GM12872 (cell line): ENCODE results near the gene MEX3A.

Experiments used
- TF ChIP-seq, protein P1 (sequence below): IDR thresholded peaks from 3 replicates; pipeline ENCODE4 v1.5.1; 2011; ENCODE audit warnings: low read depth, mild to moderate bottlenecking, low read length, moderate library complexity; ENCODE audit not compliant: insufficient read depth

MEX3A gene

GRCh38 chr1:156120318-156120717 lies 38.1 kb upstream of the MEX3A start:
- TF ChIP-seq, protein P1, sequence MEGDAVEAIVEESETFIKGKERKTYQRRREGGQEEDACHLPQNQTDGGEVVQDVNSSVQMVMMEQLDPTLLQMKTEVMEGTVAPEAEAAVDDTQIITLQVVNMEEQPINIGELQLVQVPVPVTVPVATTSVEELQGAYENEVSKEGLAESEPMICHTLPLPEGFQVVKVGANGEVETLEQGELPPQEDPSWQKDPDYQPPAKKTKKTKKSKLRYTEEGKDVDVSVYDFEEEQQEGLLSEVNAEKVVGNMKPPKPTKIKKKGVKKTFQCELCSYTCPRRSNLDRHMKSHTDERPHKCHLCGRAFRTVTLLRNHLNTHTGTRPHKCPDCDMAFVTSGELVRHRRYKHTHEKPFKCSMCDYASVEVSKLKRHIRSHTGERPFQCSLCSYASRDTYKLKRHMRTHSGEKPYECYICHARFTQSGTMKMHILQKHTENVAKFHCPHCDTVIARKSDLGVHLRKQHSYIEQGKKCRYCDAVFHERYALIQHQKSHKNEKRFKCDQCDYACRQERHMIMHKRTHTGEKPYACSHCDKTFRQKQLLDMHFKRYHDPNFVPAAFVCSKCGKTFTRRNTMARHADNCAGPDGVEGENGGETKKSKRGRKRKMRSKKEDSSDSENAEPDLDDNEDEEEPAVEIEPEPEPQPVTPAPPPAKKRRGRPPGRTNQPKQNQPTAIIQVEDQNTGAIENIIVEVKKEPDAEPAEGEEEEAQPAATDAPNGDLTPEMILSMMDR, result no peak

DNA sequence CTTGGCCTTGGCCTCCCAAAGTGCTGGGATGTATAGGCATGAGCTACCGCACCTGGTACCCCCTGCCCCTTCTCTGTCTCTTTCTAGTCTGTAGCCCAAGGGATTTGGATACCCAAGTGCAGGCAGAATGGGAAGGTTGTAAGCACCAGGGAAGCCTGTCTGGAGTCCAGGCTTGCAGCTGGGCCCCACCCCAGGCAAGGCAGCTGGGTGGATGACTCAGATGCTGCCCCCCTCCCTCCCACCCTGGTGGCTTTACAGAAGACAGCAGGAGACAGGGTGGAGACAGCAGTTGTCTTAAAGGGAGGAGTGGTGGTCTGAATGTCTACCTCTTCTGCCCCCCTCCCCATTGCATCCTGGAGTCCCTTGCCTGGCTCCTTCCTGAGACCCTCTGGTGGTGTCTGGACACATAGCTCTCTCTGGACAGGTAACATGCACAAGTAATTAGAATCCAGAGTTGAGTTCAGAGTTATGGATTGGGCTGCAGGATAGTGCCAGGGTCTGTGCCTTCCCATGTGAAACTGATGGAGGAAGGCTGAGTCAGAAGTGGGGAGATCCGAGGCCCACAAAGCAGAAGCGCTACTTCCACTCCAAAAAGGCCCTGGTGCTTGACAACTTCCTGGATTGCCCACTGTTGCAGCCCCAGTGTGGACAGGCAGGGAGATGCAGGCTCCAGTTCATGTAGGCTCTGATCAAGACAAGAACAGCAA lies 37.4 kb upstream of the MEX3A start:
- TF ChIP-seq, protein P1, result peak; percentile 24; the same call in 1 of the 3 replicates

DNA sequence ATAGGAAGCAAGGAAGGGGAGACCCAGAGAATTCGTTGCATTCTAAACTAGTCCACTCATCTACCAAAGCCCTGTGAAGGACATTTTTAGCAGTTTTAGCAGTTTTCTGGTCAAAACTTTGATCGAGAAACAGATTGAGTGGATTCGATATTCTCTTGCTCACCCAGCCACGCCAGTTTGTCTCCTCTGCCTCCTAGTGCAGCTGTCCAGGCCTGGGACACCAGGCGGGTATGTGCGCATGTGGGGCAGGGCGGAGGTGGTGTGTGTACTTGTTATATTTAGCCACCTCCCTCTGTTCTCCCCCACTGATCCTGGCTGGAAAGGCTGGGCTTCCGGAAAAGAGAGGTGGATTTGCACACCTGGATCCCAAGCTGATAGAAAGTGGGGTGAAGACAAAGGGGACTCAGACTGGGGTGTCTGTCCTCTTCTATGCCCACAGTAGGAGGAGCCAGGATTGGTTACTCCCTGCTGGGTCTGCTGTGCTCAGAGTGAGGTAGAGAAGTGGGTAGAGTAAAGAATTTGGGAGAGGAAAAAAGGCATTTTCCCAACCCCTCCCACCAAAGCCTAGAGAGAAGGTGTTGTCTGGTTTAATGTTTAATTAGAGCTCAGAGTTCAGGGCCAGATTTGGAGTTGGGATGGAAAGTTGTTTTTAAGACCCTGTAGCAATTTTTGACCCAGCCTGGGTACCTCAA lies 36.1 kb upstream of the MEX3A start:
- TF ChIP-seq, protein P1, result no peak

GRCh38 chr1:156117414-156118176 lies 35.3 kb upstream of the MEX3A start:
- TF ChIP-seq, protein P1, result no peak

DNA sequence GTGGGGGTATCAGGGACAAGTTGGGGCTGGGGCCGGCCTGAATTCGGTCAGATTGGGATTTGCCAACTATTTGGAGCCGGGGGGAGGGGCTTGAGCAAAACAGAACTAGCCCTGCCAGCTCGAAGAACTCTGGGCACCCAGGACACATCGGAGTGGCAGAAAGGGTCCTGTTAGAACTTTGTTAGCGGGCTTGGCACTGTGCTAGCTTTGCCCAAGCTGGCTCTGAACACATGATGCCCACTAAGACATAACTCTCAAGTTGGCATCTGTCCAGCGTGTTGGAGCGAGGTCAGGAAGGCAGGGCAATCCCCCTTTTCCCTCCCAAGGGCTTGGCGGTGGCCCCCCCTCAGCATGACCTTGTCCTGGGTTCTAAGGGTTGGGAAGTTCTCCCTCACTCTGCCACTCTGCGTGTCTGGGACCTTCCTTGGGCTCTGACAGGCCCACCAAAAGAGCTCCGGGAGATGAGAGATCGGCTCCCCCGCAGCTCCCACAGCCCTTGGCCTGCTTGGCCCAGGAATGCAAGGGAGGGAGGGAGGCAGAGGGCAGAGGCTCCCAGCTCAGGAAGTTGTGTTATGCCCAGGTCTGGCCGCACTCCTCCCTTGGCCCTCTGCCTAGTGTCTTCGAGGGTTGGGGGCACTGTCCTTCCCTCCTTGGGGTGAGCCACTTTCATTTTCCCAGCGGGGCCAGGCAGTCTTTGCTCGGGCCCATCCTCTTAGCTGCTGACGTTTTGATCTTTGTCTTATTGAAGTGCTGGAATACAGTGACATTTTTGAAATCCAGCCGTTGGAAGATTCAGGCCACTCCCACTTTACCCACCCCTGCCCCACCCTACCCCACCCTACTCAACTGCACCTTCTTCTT lies 33.5 kb upstream of the MEX3A start:
- TF ChIP-seq, protein P1, result no peak

GRCh38 chr1:156114919-156115513 lies 32.8 kb upstream of the MEX3A start:
- TF ChIP-seq, protein P1, result no peak
